ENCODE results near the gene MEA1. TPM values are rescaled to one million over a fixed set of nuclear protein-coding genes. Genes with fewer than 3 reads are reported as not detected.

Gene MEA1
- total RNA-seq, 1 experiment from 2014 or later = 64.8 TPM

DNA sequence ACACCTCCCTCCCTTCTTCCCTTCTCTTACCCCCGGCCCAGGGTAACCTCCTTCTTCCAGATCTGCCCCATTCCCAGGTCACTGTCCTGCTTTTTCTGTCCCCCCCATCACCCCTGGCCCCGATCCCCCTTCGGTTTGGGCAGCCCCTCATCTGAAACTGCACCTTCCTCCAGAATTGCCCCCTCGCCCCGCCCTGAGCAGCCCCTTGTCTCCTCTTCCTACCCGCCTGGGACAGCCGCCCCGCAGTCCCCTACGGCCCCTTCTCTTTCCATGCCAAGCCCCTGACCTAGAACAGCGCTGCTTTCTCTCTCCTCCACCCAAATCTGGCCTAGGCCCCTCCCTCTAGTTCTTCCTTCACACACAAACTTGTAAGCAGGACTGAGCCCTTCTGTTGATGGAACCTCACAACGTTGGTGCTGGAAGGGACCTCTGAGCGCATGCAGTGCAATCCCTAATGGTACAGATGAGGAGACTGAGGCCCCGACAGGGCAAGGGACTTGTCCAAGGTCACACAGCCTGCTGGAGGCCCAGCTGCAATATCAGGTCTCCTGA, 28.7 kb downstream of the MEA1 start:
- no peak for ATAC-seq
- Histone ChIP-seq H3K9me3 (ENCODE audit: control insufficient read depth in 1 of 2, insufficient read depth in 1 of 2, low read depth in 1 of 2, low read length in 2 of 2) (no peaks in the 10 kb centered on the region), H2AFZ (ENCODE audit: low read depth, low read length, poor library complexity, severe bottlenecking) (no peak overlapping the region), H3K9me2 (ENCODE audit: insufficient read depth) (no peaks in the 10 kb centered on the region), H4K20me1 (ENCODE audit: insufficient read depth) (no peaks in the 10 kb centered on the region), H3K27me3 (ENCODE audit: insufficient read depth, low read length) (no peaks in the 10 kb centered on the region), H3K9ac (ENCODE audit: low read length) (peak overlapping the region; percentile 82), H3K4me2 (ENCODE audit: low read length) (peak overlapping the region; percentile 93), H3K4me3 (replicated peaks in 1 of 2; ENCODE audit: low read depth in 1 of 2, low read length in 2 of 2) (peak overlapping the region; percentile 82 to 85), H3K4me1 (ENCODE audit: control insufficient read depth in 1 of 2, insufficient read depth in 2 of 2, low read length in 2 of 2) (peaks cover 6 to 20% of the 10 kb centered on the region in 2 experiments; a peak in 3 of 4 replicates), H3K36me3 (ENCODE audit: control insufficient read depth in 1 of 2, insufficient read depth in 2 of 2, low read length in 2 of 2) (peaks cover 3 to 4% of the 10 kb centered on the region in 2 experiments; a peak in 2 of 4 replicates), H3K27ac (ENCODE audit: low read depth, low read length) (peak overlapping the region; percentile 73), H3K79me2 (ENCODE audit: insufficient read depth, low read length) (peaks cover 31% of the 10 kb centered on the region)
- ChIA-PET RAD21 (ENCODE audit: low non-redundant PET in 1 of 2, low total read pairs in 2 of 2, uncharacterized antibody in 2 of 2, unreplicated experiment in 2 of 2) (no interaction called here), CTCF (interaction anchor here (1.5 kb wide), 1 partner anchor 12 kb away, joined by 12 read pairs; no protein-coding TSS in a partner anchor), POLR2A (interaction anchor here (1.1 to 1.5 kb wide), 3 partner anchors 13 to 56 kb away, joined by 6 to 12 read pairs (median 11); partner anchors contain the start of gene CNPY3)
- intact Hi-C loops (cut with micrococcal nuclease) = no loop called here
- TF ChIP-seq RAD21 (IDR thresholded peaks at IDR 0.05; ENCODE audit: low read depth) = no peak
- no peak for TF ChIP-seq POLR2AphosphoS5 (IDR thresholded peaks at IDR 0.05; ENCODE audit: low read depth, low read length)
- TSS peak; percentile 31 for BruUV-seq (replicated peaks)
- no peak for DNase-seq (ENCODE audit: low read depth, low spot score)

DNA sequence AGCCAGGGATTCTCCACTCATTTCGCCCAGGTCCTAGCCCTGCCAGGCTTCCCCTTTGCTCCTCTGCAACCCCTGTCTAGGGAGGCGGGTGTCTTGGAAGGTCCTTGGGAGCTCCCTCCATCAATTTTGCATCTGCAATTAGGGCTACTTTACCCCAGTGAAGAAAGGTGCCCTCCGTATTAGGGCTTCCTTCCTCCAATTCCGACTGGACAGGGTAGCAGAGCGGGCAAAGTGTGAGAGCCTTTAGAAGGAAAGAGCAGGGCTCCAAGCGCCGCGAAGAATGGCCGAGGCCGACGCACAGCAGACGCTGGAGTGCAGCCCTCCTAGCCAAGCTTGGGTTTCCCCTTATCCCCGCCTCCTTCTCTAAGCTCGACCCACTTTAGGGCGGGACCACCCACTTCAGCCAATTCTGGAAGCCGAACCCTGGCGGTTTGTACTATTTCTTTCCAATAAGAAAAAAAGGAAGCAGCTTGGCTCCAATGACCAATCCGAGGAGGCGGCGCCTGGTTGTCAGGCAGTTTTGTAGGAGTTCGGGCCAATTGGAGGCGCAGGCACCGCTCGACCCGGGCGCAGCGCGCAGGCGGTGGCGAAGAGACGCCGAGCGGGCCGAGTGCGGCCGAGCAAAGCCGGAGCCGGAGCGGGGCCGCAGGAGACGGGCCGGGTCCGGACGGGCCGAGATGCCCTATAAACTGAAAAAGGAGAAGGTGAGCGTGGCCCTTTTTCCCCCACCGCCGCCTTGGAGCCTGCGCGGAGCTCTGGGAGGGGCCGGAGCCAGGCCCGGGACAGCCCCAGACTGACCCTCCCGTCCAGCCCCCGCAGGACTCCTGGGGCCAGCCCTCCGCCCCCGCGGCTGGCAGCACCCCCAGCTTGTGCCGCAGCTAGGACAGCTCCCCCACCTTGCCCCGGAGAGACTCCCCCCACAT, 29.5 kb downstream of the MEA1 start, which contains the start of gene PPP2R5D:
PPP2R5D (plus strand) TSS at position 570 of the 923 bp plus-strand sequence; CDS start at position 678, 108 bp downstream.
- Histone ChIP-seq H3K79me2 (ENCODE audit: insufficient read depth, low read length) (peaks cover 31% of the 10 kb centered on the region), H2AFZ (ENCODE audit: low read depth, low read length, poor library complexity, severe bottlenecking) (peak within 1 kb of the TSS; percentile 58), H3K4me1 (ENCODE audit: control insufficient read depth in 1 of 2, insufficient read depth in 2 of 2, low read length in 2 of 2) (peaks cover 6 to 27% of the 10 kb centered on the region in 2 experiments; a peak in 3 of 4 replicates), H3K4me2 (ENCODE audit: low read length) (peak within 1 kb of the TSS; percentile 93), H3K9me3 (ENCODE audit: control insufficient read depth in 1 of 2, insufficient read depth in 1 of 2, low read depth in 1 of 2, low read length in 2 of 2) (no peaks in the 10 kb centered on the region), H3K27ac (ENCODE audit: low read depth, low read length) (peak within 1 kb of the TSS; percentile 73), H3K9me2 (ENCODE audit: insufficient read depth) (no peaks in the 10 kb centered on the region), H3K36me3 (ENCODE audit: control insufficient read depth in 1 of 2, insufficient read depth in 2 of 2, low read length in 2 of 2) (peaks cover 0 to 3% of the 10 kb centered on the region in 2 experiments; a peak in 1 of 4 replicates), H3K27me3 (ENCODE audit: insufficient read depth, low read length) (no peaks in the 10 kb centered on the region), H4K20me1 (ENCODE audit: insufficient read depth) (no peaks in the 10 kb centered on the region), H3K9ac (ENCODE audit: low read length) (peak within 1 kb of the TSS; percentile 82), H3K4me3 (replicated peaks in 1 of 2; ENCODE audit: low read depth in 1 of 2, low read length in 2 of 2) (peak within 1 kb of the TSS; percentile 82 to 85)
- intact Hi-C loops (cut with micrococcal nuclease) = no loop called here
- ChIA-PET POLR2A (interaction anchor here (0.6 to 1.8 kb wide), 17 partner anchors 10 to 190 kb away, joined by 3 to 14 read pairs (median 4); partner anchors contain the start of genes CNPY3, CUL7, KLC4 and KLHDC3), RAD21 (ENCODE audit: low non-redundant PET in 1 of 2, low total read pairs in 2 of 2, uncharacterized antibody in 2 of 2, unreplicated experiment in 2 of 2) (interaction anchor here (0.5 to 0.7 kb wide), 2 partner anchors 14 to 55 kb away, joined by 3 read pairs; partner anchors contain the start of gene CNPY3 (in 1 of the 2)), CTCF (interaction anchor here (1.1 to 1.5 kb wide), 4 partner anchors 12 to 30 kb away, joined by 3 to 12 read pairs (median 4); partner anchors contain the start of genes KLHDC3 and MEA1)
- DNase-seq (ENCODE audit: low read depth, low spot score) = peak; percentile 97
- peak; percentile 93 for ATAC-seq
- no TSS peak for BruUV-seq (replicated peaks)
- TF ChIP-seq, protein P1, sequence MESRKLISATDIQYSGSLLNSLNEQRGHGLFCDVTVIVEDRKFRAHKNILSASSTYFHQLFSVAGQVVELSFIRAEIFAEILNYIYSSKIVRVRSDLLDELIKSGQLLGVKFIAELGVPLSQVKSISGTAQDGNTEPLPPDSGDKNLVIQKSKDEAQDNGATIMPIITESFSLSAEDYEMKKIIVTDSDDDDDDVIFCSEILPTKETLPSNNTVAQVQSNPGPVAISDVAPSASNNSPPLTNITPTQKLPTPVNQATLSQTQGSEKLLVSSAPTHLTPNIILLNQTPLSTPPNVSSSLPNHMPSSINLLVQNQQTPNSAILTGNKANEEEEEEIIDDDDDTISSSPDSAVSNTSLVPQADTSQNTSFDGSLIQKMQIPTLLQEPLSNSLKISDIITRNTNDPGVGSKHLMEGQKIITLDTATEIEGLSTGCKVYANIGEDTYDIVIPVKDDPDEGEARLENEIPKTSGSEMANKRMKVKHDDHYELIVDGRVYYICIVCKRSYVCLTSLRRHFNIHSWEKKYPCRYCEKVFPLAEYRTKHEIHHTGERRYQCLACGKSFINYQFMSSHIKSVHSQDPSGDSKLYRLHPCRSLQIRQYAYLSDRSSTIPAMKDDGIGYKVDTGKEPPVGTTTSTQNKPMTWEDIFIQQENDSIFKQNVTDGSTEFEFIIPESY (IDR thresholded peaks at IDR 0.05; ENCODE audit: extremely low read depth, insufficient replicate concordance, low read length) = peak; percentile 23
- TF ChIP-seq SRF (IDR thresholded peaks at IDR 0.05; ENCODE audit: low read depth) (peak; percentile 56; the same call in 1 of the 2 replicates), EGR1 (IDR thresholded peaks at IDR 0.05; ENCODE audit: low read depth) (peak; percentile 79), SIN3A (IDR thresholded peaks at IDR 0.05; ENCODE audit: low read depth) (peak; percentile 40; the same call in 1 of the 2 replicates), POLR2A (IDR thresholded peaks at IDR 0.05; ENCODE audit: borderline replicate concordance, extremely low read depth, insufficient read depth, insufficient read length) (peak; percentile 85), EZH2 (IDR thresholded peaks at IDR 0.05) (no peak), YY1 (IDR thresholded peaks at IDR 0.05; ENCODE audit: extremely low read depth, insufficient replicate concordance, low read depth, low read length) (no peak)
- TF ChIP-seq, protein P2, sequence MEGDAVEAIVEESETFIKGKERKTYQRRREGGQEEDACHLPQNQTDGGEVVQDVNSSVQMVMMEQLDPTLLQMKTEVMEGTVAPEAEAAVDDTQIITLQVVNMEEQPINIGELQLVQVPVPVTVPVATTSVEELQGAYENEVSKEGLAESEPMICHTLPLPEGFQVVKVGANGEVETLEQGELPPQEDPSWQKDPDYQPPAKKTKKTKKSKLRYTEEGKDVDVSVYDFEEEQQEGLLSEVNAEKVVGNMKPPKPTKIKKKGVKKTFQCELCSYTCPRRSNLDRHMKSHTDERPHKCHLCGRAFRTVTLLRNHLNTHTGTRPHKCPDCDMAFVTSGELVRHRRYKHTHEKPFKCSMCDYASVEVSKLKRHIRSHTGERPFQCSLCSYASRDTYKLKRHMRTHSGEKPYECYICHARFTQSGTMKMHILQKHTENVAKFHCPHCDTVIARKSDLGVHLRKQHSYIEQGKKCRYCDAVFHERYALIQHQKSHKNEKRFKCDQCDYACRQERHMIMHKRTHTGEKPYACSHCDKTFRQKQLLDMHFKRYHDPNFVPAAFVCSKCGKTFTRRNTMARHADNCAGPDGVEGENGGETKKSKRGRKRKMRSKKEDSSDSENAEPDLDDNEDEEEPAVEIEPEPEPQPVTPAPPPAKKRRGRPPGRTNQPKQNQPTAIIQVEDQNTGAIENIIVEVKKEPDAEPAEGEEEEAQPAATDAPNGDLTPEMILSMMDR (IDR thresholded peaks at IDR 0.05 in 2 of 3, conservative IDR thresholded peaks at IDR 0.05 in 1 of 3; ENCODE audit: borderline replicate concordance in 1 of 3, insufficient read depth in 1 of 3, low read depth in 2 of 3, low read length in 2 of 3) = no peak
